Choroid plexus epithelial cell (primary cell): Measurements from ENCODE around the gene FAM3B.

ENCODE experiments used
- DNase-seq: peaks from one replicate; pipeline ENCODE4 v3.0.0-alpha.2; 2010; ENCODE audit warnings: low read depth
- H3K4me3 ChIP-seq: 2 replicates; pipeline ENCODE4 v1.5.1; 2011; ENCODE audit warnings: low read depth, mild to moderate bottlenecking, control low read depth, low read length, moderate library complexity
- CTCF ChIP-seq: conservative IDR thresholded peaks from 2 replicates; pipeline ENCODE4 v1.5.1; 2011; ENCODE audit warnings: low read depth, mild to moderate bottlenecking, control low read depth, inconsistent platforms, low read length, moderate library complexity

Gene FAM3B

DNA sequence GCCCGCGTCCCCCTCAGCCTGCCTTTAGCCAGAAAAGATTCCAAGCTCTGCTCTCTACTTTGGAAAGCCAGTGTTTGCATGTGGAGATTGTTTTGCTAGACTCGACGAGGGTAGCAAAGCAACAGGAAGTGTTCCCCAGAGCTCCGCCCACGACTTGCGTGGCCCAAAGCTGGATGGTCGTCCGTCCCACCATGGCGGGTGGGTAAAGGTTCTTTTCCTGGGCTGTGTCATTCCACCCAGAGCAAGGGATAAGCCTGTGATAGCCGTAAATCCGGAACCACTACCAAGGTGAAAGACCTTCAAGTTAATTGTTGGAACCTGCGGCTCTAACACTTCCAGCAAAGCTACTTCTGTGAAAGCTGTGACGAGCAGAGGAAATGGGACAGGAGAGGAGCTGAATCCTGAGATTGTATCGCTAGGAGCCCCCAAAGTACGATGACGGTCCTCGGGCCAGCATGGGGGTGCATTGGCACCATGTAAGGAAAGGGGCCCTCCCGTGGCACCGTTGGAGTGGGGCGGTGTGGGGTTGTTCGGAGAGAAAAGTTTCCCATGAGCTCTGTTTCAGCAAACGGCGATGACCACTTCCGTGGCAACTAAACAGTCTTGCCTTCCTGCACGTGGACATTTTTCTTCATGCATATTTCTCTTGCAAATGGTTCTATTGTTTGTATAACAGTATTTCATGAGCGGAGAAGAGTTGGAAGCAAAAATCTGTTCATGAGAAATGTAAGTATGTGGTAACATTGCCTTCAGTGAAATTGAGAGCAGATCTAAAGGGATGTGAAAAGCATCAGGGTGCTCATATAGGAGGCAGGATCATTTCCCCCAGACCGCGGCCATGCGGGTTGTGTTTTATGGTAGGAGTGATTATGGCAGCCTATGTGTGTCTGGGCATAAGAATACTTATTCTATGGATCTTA lies 53.6 kb downstream of the FAM3B start:
- no peak for TF ChIP-seq CTCF
- no peak for DNase-seq
- no peak overlapping the region for H3K4me3 ChIP-seq

DNA sequence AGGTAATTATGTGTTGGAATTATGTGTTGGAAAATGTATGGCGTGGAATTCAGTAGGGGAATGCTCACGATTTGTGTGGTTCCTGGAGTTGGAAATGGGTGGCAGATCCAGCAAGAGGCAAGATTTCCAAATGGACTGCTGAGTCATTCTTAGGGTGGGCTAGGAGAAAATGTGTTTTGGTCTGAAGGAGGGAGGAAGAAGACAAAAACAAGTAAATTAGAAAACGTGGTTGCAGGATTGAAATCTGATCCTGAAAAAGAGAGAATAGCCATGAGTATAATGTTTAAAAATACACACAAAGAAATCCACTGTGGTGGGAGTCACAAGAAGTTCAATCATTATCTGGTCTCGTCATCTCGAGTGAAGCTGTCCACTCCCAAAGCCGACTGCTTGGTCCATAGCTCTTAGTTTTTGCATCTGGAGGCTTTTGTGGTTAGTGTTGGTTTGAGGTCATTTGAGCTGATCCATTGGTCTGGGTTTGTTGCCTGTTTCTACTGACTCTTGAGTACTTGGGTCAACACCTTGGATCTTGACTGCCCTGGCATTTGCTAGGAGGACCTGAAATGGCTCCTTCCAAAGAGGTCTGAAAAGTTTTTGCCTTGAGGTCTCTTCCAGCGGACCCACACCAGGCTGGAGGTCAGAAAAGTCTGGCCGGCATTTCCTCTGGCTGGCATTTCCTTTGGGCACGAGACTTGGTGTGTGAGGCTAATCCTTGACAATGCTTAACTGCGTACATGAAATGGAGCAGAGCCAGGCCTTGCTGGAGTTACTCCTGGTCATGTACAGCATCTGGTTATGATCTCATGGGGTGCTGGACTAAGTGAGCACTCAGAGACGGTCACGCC lies 54.5 kb downstream of the FAM3B start:
- no peak for DNase-seq
- no peak for TF ChIP-seq CTCF
- H3K4me3 ChIP-seq = no peak overlapping the region

GRCh38 chr21:41371685-41372030 lies 55.1 kb downstream of the FAM3B start:
- TF ChIP-seq CTCF = no peak
- H3K4me3 ChIP-seq = no peak overlapping the region
- DNase-seq = no peak

GRCh38 chr21:41373253-41373652 lies 56.7 kb downstream of the FAM3B start:
- TF ChIP-seq CTCF = no peak
- no peak overlapping the region for H3K4me3 ChIP-seq
- no peak for DNase-seq

GRCh38 chr21:41373763-41374162 lies 57.2 kb downstream of the FAM3B start:
- no peak for DNase-seq
- no peak overlapping the region for H3K4me3 ChIP-seq
- no peak for TF ChIP-seq CTCF

DNA sequence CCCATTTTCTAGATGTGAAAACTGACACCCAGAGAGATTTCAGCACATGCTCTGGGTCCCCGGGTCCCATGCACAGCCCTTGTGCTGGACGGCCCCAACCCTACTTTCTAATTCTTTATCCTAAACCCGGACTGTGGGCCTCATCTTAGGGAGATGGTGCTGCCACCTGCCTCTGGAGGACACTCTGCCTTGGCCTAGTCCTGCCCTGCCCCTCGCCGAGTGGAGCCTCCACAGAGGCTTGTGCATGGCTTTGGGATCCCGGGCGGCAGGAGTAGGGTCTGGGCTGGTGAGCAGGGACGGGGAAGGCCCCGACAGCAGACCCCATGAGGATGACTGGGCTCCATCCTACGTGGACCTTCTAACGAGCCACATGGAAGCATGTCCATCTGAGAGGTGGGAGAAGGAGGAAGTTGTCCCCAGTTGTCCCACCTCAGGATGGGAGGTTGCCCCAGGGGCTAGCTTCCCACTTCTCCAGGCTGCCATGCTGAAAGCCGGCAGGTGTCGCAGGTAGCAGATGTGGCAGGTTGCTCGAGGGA lies 57.6 kb downstream of the FAM3B start:
- H3K4me3 ChIP-seq = no peak overlapping the region
- DNase-seq = no peak
- TF ChIP-seq CTCF = no peak
